Measurements from ENCODE around the gene BPIFB3. TPM values are rescaled to one million over a fixed set of nuclear protein-coding genes. Genes with fewer than 3 reads are reported as not detected.

The BPIFB3 gene
- total and polyA plus RNA-seq, 2 of the 13 experiments (the other 11 are each of a cell fraction or from before 2014, with no cell fraction given): 0.09 TPM; not detected in 1

GRCh38 chr20:33014336-33015113 is 39.2 kb upstream of the BPIFB3 start (continued):
- peak; percentile 52; the same call in 1 of the 2 replicates for TF ChIP-seq EED (CRISPR knock-in tag; IDR thresholded peaks at IDR 0.05)
- TF ChIP-seq POLR2G (IDR thresholded peaks at IDR 0.05; ENCODE audit: low read depth, low read length): peak; percentile 62
- no peak for TF ChIP-seq ELF3 (CRISPR knock-in tag; IDR thresholded peaks at IDR 0.05)
- 0 out of 2 replicates have a peak, but pooled peaks have one; percentile 14 for TF ChIP-seq BCL3 (CRISPR knock-in tag; IDR thresholded peaks at IDR 0.05)

GRCh38 chr20:33015114-33015484 is 38.6 kb upstream of the BPIFB3 start:
- no peaks in the 10 kb centered on the region for H3K9me3 ChIP-seq (ENCODE audit: low read length)
- H3K27ac ChIP-seq (ENCODE audit: extremely low read length, insufficient read depth, low read length): no peak overlapping the region
- peaks cover 64 to 95% of the 10 kb centered on the region in 2 experiments for H3K36me3 ChIP-seq (replicated peaks in 1 of 2; ENCODE audit: control insufficient read depth in 1 of 2, insufficient read depth in 2 of 2, low read length in 2 of 2)
- WGBS (ENCODE audit: low lambda C conversion rate): 97% methylated on average over 10 of the region's 10 CpGs
- H3K79me2 ChIP-seq (ENCODE audit: insufficient read depth, low read length): peaks cover 10% of the 10 kb centered on the region
- H2AFZ ChIP-seq (ENCODE audit: low read length): no peak overlapping the region
- DNase-seq (ENCODE audit: low spot score): no peak
- in situ Hi-C loops (cut with HindIII; ENCODE audit: extremely low pct_ligation_motif_present, low pct_unique_long_range_greater_than_20kb): no loop called here
- peaks cover 32% of the 10 kb centered on the region for H3K4me1 ChIP-seq (ENCODE audit: insufficient read depth, low read length)
- ChIA-PET CTCF (ENCODE audit: low intra/inter-chr PET ratio, low total read pairs) (no interaction called here), POLR2A (interaction anchor here (2.8 kb wide), 1 partner anchor 8 kb away, joined by 9 read pairs; no protein-coding TSS in a partner anchor)
- H3K9ac ChIP-seq (ENCODE audit: insufficient read depth, low read depth, low read length): no peak overlapping the region
- H3K4me2 ChIP-seq (ENCODE audit: low read depth, low read length): no peak overlapping the region
- H4K20me1 ChIP-seq (ENCODE audit: insufficient read depth, low read length): peaks cover 12% of the 10 kb centered on the region; the same call in 1 of the 2 replicates
- intact Hi-C loops (cut with micrococcal nuclease; ENCODE audit: unreplicated experiment): no loop called here
- no peak for ATAC-seq
- H3K4me3 ChIP-seq (replicated peaks in 1 of 3; ENCODE audit: insufficient read depth in 1 of 3, low read depth in 2 of 3, low read length in 3 of 3): no peak overlapping the region
- BruUV-seq (replicated peaks): no TSS peak
- H3K27me3 ChIP-seq (ENCODE audit: control insufficient read depth in 1 of 2, insufficient read depth in 2 of 2, low read length in 2 of 2): no peaks in the 10 kb centered on the region
- no peak for FAIRE-seq
- TF ChIP-seq REL (CRISPR knock-in tag; conservative IDR thresholded peaks at IDR 0.05) (0 out of 2 replicates have a peak, but pooled peaks have one; percentile 28), SAFB2 (CRISPR knock-in tag; IDR thresholded peaks at IDR 0.05; ENCODE audit: borderline replicate concordance, low read depth) (peak; percentile 77; the same call in 1 of the 2 replicates), KLF11 (CRISPR knock-in tag; IDR thresholded peaks at IDR 0.05) (no peak), CCAR2 (optimal IDR thresholded peaks at IDR 0.05; ENCODE audit: low read depth, low read length) (no peak), RBM22 (optimal IDR thresholded peaks at IDR 0.05; ENCODE audit: low read length) (peak; percentile 84), KAT8 (CRISPR knock-in tag; IDR thresholded peaks at IDR 0.05) (no peak), ZBTB2 (CRISPR knock-in tag; IDR thresholded peaks at IDR 0.05; ENCODE audit: low read depth) (no peak), ZNF788 (CRISPR knock-in tag; IDR thresholded peaks at IDR 0.05; ENCODE audit: borderline replicate concordance) (0 out of 2 replicates have a peak, but pooled peaks have one; percentile 1), TBP (CRISPR knock-in tag; IDR thresholded peaks at IDR 0.05) (no peak), TFAP4 (IDR thresholded peaks at IDR 0.05; ENCODE audit: borderline replicate concordance, low read depth) (no peak), ZNF674 (CRISPR knock-in tag; IDR thresholded peaks at IDR 0.05; ENCODE audit: low read depth) (no peak), KDM2A (CRISPR knock-in tag; IDR thresholded peaks at IDR 0.05; ENCODE audit: borderline replicate concordance, low read depth) (0 out of 2 replicates have a peak, but pooled peaks have one; percentile 3), SMAD1 (CRISPR knock-in tag; IDR thresholded peaks at IDR 0.05; ENCODE audit: borderline replicate concordance, low read depth) (0 out of 2 replicates have a peak, but pooled peaks have one; percentile 28), DPF2 (CRISPR knock-in tag; IDR thresholded peaks at IDR 0.05; ENCODE audit: borderline replicate concordance, low read depth) (no peak), BORCS8-MEF2B (CRISPR knock-in tag; IDR thresholded peaks at IDR 0.05) (no peak), ZNF468 (CRISPR knock-in tag; IDR thresholded peaks at IDR 0.05) (0 out of 2 replicates have a peak, but pooled peaks have one; percentile 71)
